ENCODE results near the gene TRMT61A. TPM values are rescaled to one million over a fixed set of nuclear protein-coding genes. Genes with fewer than 3 reads are reported as not detected.
"Not testable (repeated sequence)": the region's sequence is repeated elsewhere in the genome, so short reads cannot be mapped to it uniquely, and the experiment has no call there.

TRMT61A gene
- total RNA-seq, 1 donor from 2014 or later = 4.9 TPM

DNA sequence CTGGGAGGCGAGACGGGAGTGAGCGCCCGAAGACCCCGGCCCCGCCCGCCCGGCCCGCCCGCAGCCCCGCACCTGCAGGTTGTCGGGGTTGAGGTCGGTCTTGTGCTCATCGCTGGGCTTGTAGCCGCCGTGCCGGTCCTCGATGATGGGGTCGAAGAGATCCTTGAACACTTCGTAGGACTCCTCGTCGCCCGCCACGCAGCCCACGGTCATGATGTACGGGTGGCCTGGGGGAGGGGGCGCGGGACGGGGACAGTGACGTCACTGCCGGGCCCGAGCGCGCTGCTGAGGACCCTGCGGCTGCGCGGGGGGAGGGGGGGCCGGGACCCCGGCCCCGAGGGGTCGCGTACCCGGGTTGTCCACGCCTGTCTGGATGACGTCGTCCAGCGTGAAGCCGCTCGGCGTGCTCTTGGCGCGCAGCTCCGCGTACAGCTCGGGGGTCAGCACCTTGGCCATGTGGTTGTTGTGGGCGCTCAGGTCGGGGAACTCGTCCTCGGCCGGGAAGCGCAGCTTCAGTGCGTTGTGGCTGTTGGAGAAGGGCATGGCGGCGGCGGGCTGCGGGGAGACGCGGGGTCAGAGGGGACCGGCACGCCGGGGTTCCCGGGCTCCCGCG lies 6.9 kb upstream of the TRMT61A start:
- FAIRE-seq = no peak
- peak; percentile 53 to 64 for DNase-seq (ENCODE audit: low spot score in 2 of 2)

DNA sequence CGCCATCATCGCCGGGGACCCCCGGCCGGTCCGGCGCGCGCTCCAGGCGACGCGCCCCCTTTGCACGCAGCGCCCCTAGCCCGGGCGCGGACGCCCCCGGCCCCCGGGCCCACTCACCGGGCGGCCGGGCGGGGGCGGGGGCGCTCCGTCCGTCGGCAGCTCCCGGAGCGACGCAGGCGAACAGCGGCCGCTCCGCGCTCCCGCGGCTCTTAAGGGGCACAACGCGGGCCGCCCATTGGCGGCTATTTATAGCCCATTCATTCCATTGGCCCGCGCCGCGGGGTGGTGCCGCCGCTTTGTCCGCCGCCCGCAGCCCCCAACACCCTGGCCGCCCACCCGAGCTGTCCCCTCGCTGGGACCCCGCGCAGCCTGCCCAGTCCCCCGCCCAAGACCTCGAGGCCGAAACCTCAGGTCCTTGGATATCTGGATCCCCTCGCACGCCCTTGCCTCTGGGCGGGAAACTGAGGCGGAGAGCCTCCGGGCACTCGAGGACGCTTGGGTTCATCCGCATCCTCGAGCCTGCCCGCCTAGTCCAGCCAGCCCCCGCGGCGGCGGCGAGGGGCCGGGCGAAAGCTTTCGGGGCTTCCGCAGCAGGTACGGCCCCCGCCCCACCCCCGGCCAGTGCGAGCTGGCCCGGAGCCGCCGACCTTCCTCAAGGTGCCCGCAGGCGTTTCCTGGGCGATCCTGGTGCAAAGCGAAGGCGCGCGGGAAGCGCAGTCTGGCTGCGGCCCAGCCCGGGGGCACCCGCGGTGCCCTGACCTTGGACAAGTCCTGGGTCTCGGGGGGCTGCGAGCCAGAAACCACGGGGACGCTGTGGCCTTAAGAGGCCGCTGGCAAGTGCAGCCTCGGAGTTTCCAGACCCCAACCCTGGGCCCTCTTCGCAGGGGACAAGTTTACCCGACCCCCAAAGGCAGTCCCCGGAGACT lies 6.1 kb upstream of the TRMT61A start, which contains the start of gene CKB:
TSS of gene CKB (minus strand) at position 182 of the 926 bp plus-strand sequence. CDS start 337 bp downstream, outside the sequence.
- DNase-seq (ENCODE audit: low spot score in 2 of 2) (peak; percentile 92 to 97), FAIRE-seq (no peak)

DNA sequence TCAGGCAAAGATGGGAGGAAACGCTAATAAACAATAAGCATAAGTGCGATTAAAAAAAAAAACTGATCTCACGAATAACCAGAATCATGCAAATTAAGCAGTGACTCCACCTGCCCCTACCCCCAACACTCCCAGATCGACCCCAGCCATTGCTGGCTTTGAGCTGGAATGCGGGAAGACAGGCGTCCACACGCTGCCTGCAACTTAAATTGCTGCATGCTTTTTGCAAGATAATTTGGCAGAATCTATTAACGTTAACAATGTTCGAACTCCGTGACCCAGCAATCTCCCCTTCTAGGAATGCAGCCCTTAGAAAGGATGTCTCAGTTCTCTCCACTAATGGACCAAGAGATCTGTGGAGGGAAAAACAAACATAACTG lies 5.4 kb upstream of the TRMT61A start:
- FAIRE-seq = no peak
- no peak for DNase-seq (ENCODE audit: low spot score in 2 of 2)

DNA sequence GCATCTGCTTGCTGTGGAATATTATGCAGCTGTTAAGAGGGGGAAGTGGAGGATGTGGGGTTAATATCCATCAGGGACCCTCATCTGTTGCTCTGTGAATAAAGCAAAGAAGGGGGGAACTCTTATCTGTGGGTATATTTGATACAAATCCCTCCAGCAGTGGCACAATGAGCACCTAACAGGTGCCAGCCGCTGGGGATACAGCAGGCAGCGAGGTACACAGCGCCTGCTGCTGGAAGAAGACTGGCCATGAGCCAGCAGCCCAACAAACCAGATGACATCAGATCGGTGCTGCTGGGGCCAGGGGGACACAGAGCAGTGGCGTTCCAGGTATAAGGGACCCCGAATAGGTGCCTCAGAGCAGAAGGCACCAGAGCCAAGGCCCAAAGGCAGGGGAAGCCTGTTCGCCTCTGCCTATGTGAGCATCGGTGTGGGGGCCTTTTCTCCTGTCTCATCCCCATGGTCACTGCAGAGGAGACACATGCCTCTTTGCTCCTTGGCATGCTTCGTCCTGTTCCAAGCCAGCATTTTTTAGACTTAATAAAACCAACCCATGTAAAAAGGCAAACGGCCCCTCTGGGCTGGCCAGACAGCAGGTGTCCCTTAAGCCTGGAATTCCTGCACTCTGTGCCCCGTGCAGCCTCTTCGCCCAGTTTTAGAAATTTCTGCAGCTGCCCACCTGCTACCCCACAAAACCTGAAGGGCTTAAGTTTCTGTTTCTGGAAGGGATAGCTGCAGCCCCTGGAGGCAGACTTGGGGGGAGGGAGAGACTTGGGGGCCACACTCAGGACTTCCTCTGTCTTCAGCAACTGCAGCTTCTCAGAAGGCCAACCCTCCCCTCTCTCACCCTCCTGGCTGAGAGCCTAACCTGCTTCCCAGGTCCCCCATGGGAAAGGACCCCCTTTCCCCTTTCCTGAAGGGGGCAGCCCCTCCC lies 4.7 kb upstream of the TRMT61A start:
- FAIRE-seq = no peak
- DNase-seq (ENCODE audit: low spot score in 2 of 2) = no peak

DNA sequence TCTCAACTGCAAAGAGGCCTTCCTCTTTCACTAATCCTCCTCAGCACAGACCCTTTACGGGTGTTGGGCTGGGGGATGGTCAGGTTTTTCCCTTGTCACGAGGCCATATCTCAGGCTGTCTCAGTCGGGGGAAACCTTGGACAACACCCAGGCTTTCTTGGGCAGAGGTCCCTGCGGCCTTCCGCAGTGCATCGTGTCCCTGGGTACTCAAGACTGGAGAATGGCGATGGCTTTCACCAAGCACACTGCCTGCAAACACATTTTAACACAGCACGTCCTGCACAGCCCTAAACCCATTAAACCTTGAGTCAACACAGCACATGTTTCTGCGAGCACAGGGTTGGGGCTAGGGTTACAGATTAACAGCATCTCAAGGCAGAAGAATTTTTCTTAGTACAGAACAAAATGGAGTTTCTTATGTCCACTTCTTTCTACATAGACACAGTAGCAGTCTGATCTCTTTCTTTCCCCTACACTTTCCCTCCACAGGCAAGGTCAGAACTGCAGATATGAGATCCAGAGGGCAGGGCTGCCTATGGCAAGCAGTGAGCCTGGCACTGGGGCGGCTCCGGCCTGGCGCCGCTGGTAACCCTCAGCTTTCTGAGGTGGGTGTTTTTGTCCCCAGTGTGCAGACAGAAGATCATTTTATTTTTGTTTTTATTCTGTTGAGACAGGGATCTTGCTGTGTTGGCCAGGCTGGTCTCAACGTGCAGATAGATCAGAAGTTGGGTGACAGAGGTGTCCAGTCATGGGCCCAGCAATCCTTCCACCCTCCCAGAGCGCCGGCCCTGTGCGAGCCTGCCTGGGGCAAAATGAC lies 3.4 kb upstream of the TRMT61A start:
- FAIRE-seq; DNase-seq (ENCODE audit: low spot score in 2 of 2): not testable (repeated sequence)

DNA sequence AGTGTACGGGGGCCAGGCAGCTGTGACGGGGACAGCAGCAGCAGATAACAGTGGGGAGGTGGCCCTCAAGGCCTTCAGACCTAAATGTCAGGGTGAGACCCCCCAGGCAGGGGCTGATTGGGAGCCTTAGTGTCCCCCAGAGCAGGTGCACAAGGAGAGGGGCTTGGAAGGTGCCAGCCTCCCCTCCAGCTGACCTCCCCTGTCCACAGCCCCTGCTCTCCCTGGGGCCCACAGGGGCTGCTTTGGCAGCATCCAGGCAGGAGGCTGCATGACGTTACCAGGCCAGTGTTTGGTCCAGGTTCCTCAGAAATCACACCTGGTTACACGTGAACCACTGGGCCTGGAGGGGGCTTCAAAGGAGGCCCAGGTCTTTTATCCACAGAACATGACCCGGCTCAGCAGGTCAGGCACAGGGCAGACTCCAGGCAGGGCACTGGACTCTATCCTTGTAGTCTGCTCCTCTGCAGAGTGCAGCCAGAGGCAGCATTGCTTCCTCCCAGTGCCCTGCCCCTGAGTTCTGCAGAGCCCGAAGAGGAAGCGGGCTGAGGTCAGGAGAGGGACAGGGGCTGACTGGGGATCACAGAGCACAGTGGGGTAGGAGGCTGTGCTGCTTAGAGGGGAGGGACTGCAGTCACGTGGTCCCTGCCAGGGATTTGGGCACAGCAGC lies 2.6 kb upstream of the TRMT61A start:
- no peak for FAIRE-seq

DNA sequence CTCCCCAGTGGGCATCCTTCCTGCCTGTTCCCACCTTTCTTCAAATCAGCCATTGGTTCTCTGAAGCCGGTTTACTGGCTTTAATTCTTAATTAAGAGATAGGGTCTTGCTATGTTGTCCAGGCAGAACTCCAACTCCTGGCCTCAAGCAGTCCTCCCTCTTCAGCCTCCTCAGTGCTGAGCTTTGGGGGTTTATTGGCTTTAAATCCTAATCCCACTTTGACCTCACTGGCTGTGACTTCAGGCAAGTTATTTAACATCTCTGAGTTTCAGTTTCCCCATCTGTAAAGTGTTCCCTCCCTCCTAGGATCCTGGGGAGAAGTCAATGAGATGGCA lies 2.1 kb upstream of the TRMT61A start:
- no peak for DNase-seq (ENCODE audit: low spot score in 2 of 2)
- FAIRE-seq = no peak

More for the DNA sequence above, 2.6 kb upstream of the TRMT61A start:
- DNase-seq (ENCODE audit: low spot score in 2 of 2) = no peak

DNA sequence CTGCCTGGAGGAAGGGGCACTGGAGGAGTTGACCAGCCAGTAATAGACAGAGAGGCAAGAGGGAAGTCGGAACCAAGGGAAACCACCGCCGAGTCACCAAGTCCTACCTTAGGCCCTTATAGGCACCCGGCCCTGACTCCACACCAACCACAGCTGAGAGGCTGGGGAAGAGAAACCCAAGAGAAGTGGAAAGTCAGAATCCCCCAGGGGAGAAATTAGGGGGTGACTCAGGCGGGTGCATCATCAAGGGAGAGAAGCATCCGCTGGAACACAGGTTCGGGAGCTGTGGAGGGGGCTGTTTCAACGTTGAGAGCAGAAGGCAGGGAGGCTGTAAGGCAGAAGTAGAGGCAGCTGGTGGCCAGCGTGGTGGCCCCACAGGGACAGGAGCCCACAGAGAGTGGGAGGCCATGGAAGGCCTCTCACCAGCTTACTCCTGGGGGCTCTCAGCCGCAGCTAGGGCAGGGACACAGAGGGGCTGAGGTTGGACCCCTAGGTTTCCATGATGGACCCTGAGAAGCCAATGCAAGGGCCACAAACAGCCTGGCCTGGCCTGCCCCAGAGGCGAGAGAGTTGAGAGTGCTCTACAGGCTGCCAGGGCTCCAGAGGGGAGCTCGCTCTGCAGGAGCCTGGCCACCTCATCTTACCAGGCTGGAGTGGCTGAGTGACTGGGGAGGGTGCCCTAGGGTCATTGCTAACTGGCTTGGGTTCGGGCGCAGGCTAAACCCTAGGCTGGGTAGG lies 1.4 kb upstream of the TRMT61A start:
- FAIRE-seq (no peak), DNase-seq (ENCODE audit: low spot score in 2 of 2) (no peak)

DNA sequence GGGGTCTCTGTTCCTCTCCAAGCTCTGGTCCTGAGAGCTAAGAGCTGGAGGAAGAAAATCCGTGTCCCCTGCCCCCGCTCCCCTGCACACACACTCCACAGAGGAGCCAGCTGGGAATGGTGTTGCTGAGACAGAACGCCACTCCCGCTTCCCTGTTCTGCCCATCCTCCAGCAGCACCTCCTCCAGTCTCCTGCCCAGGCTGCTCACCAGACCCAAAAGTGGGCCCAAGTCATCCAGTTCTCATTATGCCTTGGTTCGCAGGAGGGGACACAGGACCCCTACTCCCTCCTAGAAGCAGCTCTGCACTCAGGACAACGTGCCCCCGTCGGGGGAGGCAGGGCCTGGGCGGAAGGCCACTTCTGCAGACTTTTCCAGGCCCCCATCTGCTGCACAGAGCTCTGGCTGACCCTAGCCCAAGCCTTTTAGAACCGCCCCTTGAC lies 830 bp upstream of the TRMT61A start:
- FAIRE-seq = no peak
- no peak for DNase-seq (ENCODE audit: low spot score in 2 of 2)

DNA sequence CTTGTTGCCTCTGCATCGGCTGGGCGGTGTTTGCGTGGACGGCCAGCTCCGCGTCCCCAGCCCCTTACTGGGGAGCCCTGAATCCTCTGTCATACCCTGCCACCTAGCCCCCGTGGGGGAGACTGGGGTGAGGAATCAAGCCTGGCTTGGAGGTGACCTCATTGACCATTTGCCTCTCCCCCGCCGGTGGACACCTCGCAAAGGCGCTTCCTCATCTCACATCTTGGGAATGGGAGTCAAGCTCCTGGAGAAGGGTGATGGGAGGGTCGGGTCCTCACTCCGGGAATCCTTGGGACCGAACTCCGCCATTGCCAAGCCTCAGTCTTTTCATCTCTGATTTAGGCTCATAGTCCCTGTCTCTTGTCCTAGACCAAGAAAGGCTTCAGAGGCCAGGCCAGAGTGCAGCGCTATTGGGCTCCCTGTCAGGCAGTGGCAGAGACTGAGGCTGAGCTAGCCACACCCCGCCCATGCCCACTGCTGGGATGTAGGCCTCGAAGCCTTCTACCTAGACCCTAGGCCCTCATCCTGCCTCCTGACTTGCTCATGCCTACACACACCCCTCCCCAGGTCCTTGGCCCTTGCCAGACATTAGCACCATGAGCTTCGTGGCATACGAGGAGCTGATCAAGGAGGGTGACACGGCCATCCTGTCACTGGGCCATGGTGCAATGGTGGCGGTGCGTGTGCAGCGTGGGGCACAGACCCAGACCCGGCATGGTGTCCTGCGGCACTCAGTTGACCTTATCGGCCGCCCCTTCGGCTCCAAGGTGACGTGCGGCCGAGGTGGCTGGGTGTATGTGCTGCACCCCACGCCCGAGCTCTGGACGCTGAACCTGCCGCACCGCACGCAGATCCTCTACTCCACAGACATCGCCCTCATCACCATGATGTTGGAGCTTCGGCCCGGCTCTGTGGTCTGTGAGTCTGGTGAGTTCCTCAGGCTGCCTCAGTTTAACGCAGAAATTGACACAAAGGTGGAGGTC lies 678 bp downstream of the TRMT61A start:
- FAIRE-seq (no peak), DNase-seq (ENCODE audit: low spot score in 2 of 2) (no peak)

DNA sequence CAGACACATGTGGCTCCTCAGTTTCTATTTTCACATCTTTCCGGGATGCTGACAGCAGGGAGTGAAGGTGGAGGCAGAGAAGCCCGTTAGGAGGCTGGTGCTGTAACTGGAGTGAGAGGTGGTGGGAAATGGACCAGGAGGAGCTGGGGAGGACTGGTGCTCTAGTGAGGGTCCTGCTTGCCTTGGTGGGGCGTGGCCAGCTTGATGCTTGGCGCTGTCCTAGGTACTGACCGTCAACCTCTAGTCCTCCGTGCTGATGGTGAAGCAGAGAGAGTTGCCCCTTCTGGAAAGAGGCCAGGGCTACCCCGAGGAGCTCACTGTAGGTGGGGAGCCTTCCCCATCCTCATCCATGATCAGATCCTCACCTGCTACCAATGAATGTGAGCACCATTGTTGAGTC lies 1.4 kb downstream of the TRMT61A start:
- DNase-seq (ENCODE audit: low spot score in 2 of 2) = no peak
- no peak for FAIRE-seq

DNA sequence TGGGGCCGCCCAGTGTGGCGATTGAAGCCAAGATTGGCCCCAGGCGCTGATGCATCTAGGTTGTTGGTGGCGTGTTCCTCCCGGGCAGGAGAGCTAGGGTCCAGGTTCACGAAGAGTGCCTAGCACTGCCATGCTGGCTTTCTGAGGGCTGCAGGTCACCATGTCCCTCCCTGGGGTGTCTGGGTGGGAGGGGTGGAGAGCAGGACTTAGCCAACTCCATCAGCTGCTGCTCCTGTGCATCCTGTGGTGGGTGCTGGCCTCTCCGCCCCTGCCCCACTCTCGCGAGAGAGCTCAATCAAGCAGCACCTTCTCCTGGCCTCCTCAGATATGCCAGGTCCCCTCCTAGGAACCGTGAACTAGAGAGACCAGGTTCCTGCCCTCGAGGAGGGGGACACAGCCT lies 1.8 kb downstream of the TRMT61A start:
- FAIRE-seq (no peak), DNase-seq (ENCODE audit: low spot score in 2 of 2) (no peak)

DNA sequence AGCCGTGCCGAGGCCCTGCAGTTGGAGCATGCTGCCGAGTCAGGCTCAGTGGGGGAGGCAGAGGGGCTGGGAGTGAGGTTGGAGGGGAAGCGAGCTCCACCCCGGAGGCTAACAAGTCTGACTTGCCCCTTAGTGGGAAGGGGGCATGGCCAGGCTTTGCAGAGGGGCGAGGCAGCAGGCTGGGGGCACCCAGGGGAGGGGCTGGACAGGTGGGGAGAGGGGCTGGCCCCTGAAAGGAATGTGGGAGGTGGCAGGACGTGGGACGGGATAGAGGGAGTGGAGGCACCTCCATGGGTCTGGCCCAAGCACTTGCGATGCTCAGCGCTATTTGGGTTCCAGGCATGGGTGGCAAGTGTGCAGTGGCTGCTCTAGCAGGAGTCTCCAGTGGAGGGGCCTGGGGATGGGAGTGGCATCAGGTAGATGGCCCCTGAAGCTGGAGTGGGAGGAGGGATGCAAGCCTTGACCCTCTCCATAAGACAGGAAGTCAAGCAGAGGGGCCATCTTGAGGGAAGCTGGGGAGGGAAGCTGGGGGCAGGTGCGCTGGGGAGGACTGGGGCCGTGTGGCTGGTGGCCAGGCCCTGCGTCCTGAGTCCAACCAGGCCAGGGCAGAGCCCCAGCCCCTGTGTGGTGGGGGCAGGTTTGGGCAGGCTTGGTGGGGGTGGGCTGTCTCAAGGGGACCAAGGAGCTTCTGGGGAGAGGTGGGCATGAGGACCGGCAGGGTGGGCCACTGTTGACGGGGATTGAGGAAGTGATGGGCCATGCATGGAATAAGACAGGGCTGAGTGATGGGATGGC lies 2.6 kb downstream of the TRMT61A start:
- FAIRE-seq (no peak), DNase-seq (ENCODE audit: low spot score in 2 of 2) (no peak)

DNA sequence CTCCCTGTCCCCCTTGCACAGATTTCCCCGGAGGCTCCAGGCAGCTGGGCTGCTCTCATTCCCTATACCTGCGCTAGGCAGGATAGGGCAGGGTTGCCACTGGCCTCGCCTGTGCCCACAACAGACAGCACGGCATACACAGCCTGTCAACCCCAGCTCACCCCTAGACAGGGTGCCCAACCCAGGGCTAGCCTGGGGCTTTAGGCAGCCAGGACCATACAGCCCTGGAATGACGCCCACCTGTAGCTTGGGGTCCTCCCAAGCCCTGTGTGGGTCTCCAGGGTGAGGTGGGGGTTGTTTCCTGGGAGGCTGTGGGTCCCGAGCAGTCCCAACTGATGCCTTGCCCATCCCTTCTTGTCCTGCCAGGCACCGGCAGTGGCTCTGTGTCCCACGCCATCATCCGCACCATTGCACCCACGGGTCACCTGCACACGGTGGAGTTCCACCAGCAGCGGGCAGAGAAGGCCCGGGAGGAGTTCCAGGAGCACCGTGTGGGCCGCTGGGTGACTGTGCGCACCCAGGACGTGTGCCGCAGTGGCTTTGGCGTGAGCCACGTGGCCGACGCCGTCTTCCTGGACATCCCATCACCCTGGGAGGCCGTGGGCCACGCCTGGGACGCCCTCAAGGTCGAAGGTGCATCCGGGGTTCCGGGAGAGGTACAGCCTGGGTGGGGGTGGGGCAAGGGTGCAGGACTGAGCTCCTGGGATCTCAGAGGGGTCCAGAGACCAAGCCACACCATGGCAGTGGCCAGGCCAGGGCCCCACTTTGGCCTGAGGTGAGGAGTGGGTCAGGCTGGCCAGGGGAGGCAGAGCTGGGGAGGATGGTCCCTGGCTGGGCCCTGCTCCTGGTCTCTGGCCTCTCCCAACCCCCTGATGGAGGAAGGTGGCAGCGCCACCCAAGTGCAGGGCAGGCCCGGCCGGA lies 3.5 kb downstream of the TRMT61A start:
- DNase-seq (ENCODE audit: low spot score in 2 of 2) (no peak), FAIRE-seq (no peak)

DNA sequence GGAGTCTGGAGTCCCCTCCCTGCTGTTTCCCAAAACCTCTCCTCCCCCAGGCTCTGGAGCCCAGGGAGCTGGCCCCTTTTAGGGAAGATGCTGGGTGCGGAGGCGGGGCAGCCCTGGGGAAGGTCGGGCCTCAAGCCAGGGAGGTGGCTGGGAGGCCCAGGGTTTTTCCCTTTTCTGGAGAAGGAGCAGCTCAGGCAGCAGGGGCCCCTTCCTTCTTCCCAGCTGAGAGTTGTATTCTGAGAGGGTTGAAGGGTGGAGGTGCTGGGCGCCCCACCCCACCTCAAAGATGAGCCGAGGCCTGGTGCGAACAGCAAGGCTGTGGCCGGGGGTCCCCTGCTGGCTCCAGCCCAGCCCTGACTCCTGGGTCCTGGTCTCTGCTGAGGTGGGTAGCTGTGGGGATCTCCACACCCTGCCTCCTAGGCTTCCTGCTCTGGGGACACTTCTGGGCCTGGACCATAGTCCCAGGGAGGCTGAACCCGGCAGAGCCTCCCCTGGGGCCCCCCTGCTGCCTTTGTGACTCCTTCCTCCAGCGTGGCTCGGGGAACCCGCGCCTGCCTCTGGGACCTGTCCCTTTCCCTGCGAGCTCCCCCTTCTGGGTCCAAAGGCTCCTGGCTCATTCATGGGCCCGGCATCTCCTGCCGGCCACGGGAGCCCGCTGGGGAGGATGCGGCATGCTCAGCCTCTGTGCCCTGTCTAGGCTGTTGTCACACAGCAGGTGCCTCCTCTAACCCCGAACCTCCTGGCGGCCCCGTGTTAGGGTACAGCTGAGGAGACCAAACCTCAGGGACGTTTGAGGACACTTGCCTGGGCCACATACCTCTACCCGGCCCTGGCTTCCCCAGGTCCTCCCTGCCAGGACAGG lies 4.4 kb downstream of the TRMT61A start:
- FAIRE-seq = no peak

More for the DNA sequence above, 4.4 kb downstream of the TRMT61A start:
- no peak for DNase-seq (ENCODE audit: low spot score in 2 of 2)

Data from frontal cortex (tissue), 4 donors.